ENCODE measurements around the gene RPS16.
A peak's percentile ranks its signal among the peaks of the same experiment; 100 is the strongest.

RPS16 gene

GRCh38 chr19:39398297-39398864 is 37.4 kb downstream of the RPS16 start:
- Histone ChIP-seq H3K4me3 (peak overlapping the region; percentile 17), H3K27ac (peak overlapping the region; percentile 73 to 100)
- no peak for DNase-seq (ENCODE audit: low spot score)
- TF ChIP-seq CTCF (IDR thresholded peaks at IDR 0.05) = no peak

- H3K27ac ChIP-seq = peak overlapping the region; percentile 73 to 100
- peak overlapping the region; percentile 17 for H3K4me3 ChIP-seq
- TF ChIP-seq CTCF (IDR thresholded peaks at IDR 0.05) = peak; percentile 99
- DNase-seq (ENCODE audit: low spot score) = no peak
Observed at GRCh38 chr19:39397360-39398296, 38.1 kb downstream of the RPS16 start.

- Histone ChIP-seq H3K4me3 (peak within 1 kb of the TSS; percentile 98), H3K27ac (peak within 1 kb of the TSS; percentile 89 to 99)
- no peak for TF ChIP-seq CTCF (IDR thresholded peaks at IDR 0.05)
- DNase-seq (ENCODE audit: low spot score) = peak; percentile 99
Observed at GRCh38 chr19:39390751-39391437, 44.9 kb downstream of the RPS16 start, which contains the start of the genes MED29 and PAF1. TSS of gene MED29 (plus strand) at chr19:39391378. CDS start at chr19:39391423, 45 bp downstream. TSS of gene PAF1 (minus strand) at chr19:39391106. CDS start at chr19:39390864, 242 bp downstream.

GRCh38 chr19:39390451-39390750 is 45.3 kb downstream of the RPS16 start:
- Histone ChIP-seq H3K4me3 (peak overlapping the region; percentile 98), H3K27ac (peak overlapping the region; percentile 89 to 99)
- no peak for TF ChIP-seq CTCF (IDR thresholded peaks at IDR 0.05)
- no peak for DNase-seq (ENCODE audit: low spot score)

GRCh38 chr19:39389631-39390414 is 45.9 kb downstream of the RPS16 start:
- H3K27ac ChIP-seq = peak overlapping the region; percentile 89 to 99
- peak overlapping the region; percentile 98 for H3K4me3 ChIP-seq
- TF ChIP-seq CTCF (IDR thresholded peaks at IDR 0.05) = no peak
- DNase-seq (ENCODE audit: low spot score) = no peak

GRCh38 chr19:39388657-39389056 is 47.1 kb downstream of the RPS16 start:
- DNase-seq (ENCODE audit: low spot score) = no peak
- Histone ChIP-seq H3K27ac (peak overlapping the region in 1 of 2 donors; percentile 99), H3K4me3 (no peak overlapping the region)
- no peak for TF ChIP-seq CTCF (IDR thresholded peaks at IDR 0.05)
